ENCODE results near the gene PCYT1A.

DNA sequence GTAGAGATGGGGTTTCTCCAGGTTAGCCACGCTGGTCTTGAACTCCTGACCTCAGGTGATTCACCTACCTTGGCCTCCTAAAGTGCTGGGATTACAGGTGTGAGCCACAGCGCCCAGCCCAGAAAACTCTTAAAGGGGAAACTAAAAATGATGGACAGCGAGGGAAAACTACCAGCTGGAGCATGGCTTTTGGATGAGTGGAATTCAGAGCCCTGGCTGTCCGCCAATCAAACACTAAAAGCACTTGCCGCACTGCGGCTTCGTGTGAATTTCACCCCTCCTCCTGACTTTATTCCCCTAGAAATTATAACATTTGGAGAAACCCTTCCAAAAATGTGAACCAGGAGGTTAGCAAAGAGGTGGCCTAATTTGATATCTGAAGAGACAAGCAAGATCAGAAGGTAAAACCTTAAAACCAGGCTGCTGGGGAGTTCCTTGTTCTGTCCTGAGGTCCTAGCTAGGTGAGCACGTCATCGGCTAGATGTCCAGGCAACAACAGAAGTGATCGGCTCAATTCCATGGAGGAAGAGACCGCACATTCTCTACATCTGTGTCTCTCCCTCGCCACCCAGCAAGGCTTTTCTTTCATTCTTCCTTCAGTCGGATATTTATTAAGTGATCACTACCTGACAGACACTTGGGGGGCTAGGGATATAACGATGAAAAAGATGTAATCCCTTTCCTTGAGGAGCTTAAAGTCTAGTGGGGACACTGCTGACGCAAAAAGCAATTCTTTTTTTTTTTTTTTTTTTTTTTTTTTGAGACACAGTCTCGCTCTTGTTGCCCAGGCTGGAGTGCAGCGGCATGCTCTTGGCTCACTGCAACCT is 49.0 kb upstream of the PCYT1A start:
- TF ChIP-seq POLR2A (IDR thresholded peaks at IDR 0.05; ENCODE audit: low read length), result no peak
- no peak for TF ChIP-seq GATA1 (IDR thresholded peaks at IDR 0.05; ENCODE audit: low read depth, low read length)

Measured in erythroblast (primary cell).